ENCODE measurements around the gene RSAD1. TPM values are rescaled to one million over a fixed set of nuclear protein-coding genes. Genes with fewer than 3 reads are reported as not detected.
A peak's percentile ranks its signal among the peaks of the same experiment; 100 is the strongest.

The RSAD1 gene
- total RNA-seq, 1 experiment from 2014 or later, result 93.9 TPM

GRCh38 chr17:50507871-50508572, 29.4 kb downstream of the RSAD1 start, which contains the start of gene MYCBPAP:
TSS of gene MYCBPAP (plus strand) at chr17:50508439. CDS start at chr17:50508675, 236 bp downstream.
- Mint-ChIP-seq H3K27me3 (ENCODE audit: insufficient read depth, unreplicated experiment) (no peaks in the 10 kb centered on the region), H3K36me3 (ENCODE audit: insufficient read depth, unreplicated experiment) (peaks cover 11% of the 10 kb centered on the region), H3K4me3 (ENCODE audit: unreplicated experiment) (peak within 1 kb of the TSS; percentile 67), H3K9me3 (ENCODE audit: unreplicated experiment) (no peaks in the 10 kb centered on the region), H3K4me1 (ENCODE audit: low read depth, unreplicated experiment) (peaks cover 15% of the 10 kb centered on the region), H3K27ac (ENCODE audit: unreplicated experiment) (peak within 1 kb of the TSS; percentile 58)
- Histone ChIP-seq H3K4me3 (ENCODE audit: low read depth, low read length) (peak within 1 kb of the TSS; percentile 36), H3K9me3 (no peaks in the 10 kb centered on the region), H3K4me1 (peaks cover 16% of the 10 kb centered on the region), H3K36me3 (ENCODE audit: control insufficient read depth, insufficient read depth, low read length) (no peaks in the 10 kb centered on the region), H3K27me3 (replicated peaks; ENCODE audit: control insufficient read depth, insufficient read depth, low read length) (no peaks in the 10 kb centered on the region)
- peak; percentile 35 to 53 for TF ChIP-seq CTCF (IDR thresholded peaks at IDR 0.05; ENCODE audit: insufficient read depth in 1 of 2, low read depth in 1 of 2, low read length in 1 of 2, severe bottlenecking in 1 of 2, unreplicated experiment in 1 of 2)
- intact Hi-C loops (cut with micrococcal nuclease; ENCODE audit: unreplicated experiment), result loop anchor here (2.0 kb wide), 1 partner anchor 29 kb away; the partner anchor contains the start of gene RSAD1
- ChIA-PET CTCF (interaction anchor here (0.6 to 0.9 kb wide), 3 partner anchors 30 to 188 kb away, joined by 3 to 7 read pairs (median 6); partner anchors contain the start of gene LRRC59), POLR2A (no interaction called here)
- TSS peak; percentile 66 for BruUV-seq (replicated peaks)
- DNase-seq, result peak; percentile 90 to 92

GRCh38 chr17:50508573-50509460, 30.2 kb downstream of the RSAD1 start:
- ChIA-PET CTCF (interaction anchor here (0.7 to 1.1 kb wide), 4 partner anchors 21 to 258 kb away, joined by 3 to 4 read pairs (median 4); no protein-coding TSS in a partner anchor), POLR2A (interaction anchor here (0.6 to 0.7 kb wide), 2 partner anchors 33 to 119 kb away, joined by 3 to 4 read pairs; no protein-coding TSS in a partner anchor)
- Mint-ChIP-seq H3K4me3 (ENCODE audit: unreplicated experiment) (peak overlapping the region; percentile 67), H3K27me3 (ENCODE audit: insufficient read depth, unreplicated experiment) (no peaks in the 10 kb centered on the region), H3K27ac (ENCODE audit: unreplicated experiment) (no peak overlapping the region), H3K4me1 (ENCODE audit: low read depth, unreplicated experiment) (peaks cover 10% of the 10 kb centered on the region), H3K36me3 (ENCODE audit: insufficient read depth, unreplicated experiment) (peaks cover 11% of the 10 kb centered on the region), H3K9me3 (ENCODE audit: unreplicated experiment) (no peaks in the 10 kb centered on the region)
- Histone ChIP-seq H3K36me3 (ENCODE audit: control insufficient read depth, insufficient read depth, low read length) (no peaks in the 10 kb centered on the region), H3K4me3 (ENCODE audit: low read depth, low read length) (peak overlapping the region; percentile 36), H3K4me1 (peaks cover 13% of the 10 kb centered on the region), H3K27me3 (replicated peaks; ENCODE audit: control insufficient read depth, insufficient read depth, low read length) (no peaks in the 10 kb centered on the region), H3K9me3 (no peaks in the 10 kb centered on the region)
- BruUV-seq (replicated peaks), result no TSS peak
- TF ChIP-seq CTCF (IDR thresholded peaks at IDR 0.05; ENCODE audit: insufficient read depth in 1 of 2, low read depth in 1 of 2, low read length in 1 of 2, severe bottlenecking in 1 of 2, unreplicated experiment in 1 of 2), result no peak
- no peak for DNase-seq
- intact Hi-C loops (cut with micrococcal nuclease; ENCODE audit: unreplicated experiment), result loop anchor here (2.0 kb wide), 1 partner anchor 30 kb away; the partner anchor contains the start of gene RSAD1

- BruUV-seq (replicated peaks), result no TSS peak
- no peaks in the 10 kb centered on the region for H3K36me3 ChIP-seq (ENCODE audit: control insufficient read depth, insufficient read depth, low read length)
- no peak for DNase-seq
- peaks cover 5% of the 10 kb centered on the region for H3K4me1 ChIP-seq
- TF ChIP-seq CTCF (IDR thresholded peaks at IDR 0.05; ENCODE audit: insufficient read depth in 1 of 2, low read depth in 1 of 2, low read length in 1 of 2, severe bottlenecking in 1 of 2, unreplicated experiment in 1 of 2), result no peak
- intact Hi-C loops (cut with micrococcal nuclease; ENCODE audit: unreplicated experiment), result no loop called here
- no peak overlapping the region for H3K4me3 ChIP-seq (ENCODE audit: low read depth, low read length)
- Mint-ChIP-seq H3K9me3 (ENCODE audit: unreplicated experiment) (no peaks in the 10 kb centered on the region), H3K4me1 (ENCODE audit: low read depth, unreplicated experiment) (peaks cover 15% of the 10 kb centered on the region), H3K27me3 (ENCODE audit: insufficient read depth, unreplicated experiment) (no peaks in the 10 kb centered on the region), H3K36me3 (ENCODE audit: insufficient read depth, unreplicated experiment) (peaks cover 11% of the 10 kb centered on the region), H3K4me3 (ENCODE audit: unreplicated experiment) (no peak overlapping the region), H3K27ac (ENCODE audit: unreplicated experiment) (no peak overlapping the region)
- H3K27me3 ChIP-seq (replicated peaks; ENCODE audit: control insufficient read depth, insufficient read depth, low read length), result no peaks in the 10 kb centered on the region
- H3K9me3 ChIP-seq, result no peaks in the 10 kb centered on the region
- ChIA-PET POLR2A (interaction anchor here (0.7 kb wide), 1 partner anchor 14 kb away, joined by 3 read pairs; no protein-coding TSS in a partner anchor), CTCF (interaction anchor here (0.5 to 1.0 kb wide), 3 partner anchors 9 to 63 kb away, joined by 3 to 4 read pairs (median 3); no protein-coding TSS in a partner anchor)
Measured at GRCh38 chr17:50511058-50511457, 32.4 kb downstream of the RSAD1 start.

All from Caco-2 (cell line).